Measurements from ENCODE around the gene CTSZ. TPM values are rescaled to one million over a fixed set of nuclear protein-coding genes. Genes with fewer than 3 reads are reported as not detected.

The CTSZ gene
- total RNA-seq, 1 experiment from 2014 or later, result 37.6 TPM

- no peak overlapping the region for H3K27ac Mint-ChIP-seq
- Histone ChIP-seq H3K27me3 (ENCODE audit: insufficient read depth, low read length) (no peaks in the 10 kb centered on the region), H2BK15ac (ENCODE audit: low read depth, low read length) (no peak overlapping the region), H3K56ac (ENCODE audit: insufficient read length, low read depth, low read length) (no peak overlapping the region), H3K14ac (ENCODE audit: insufficient read depth, low read length) (no peak overlapping the region), H4K20me1 (ENCODE audit: control insufficient read depth, insufficient read depth, insufficient read length) (no peaks in the 10 kb centered on the region), H2AFZ (ENCODE audit: low read length) (no peak overlapping the region), H3K79me1 (ENCODE audit: insufficient read depth, low read depth, low read length, poor library complexity, severe bottlenecking) (no peaks in the 10 kb centered on the region), H3K4me1 (ENCODE audit: insufficient read depth, low read length) (no peaks in the 10 kb centered on the region), H3K27ac (ENCODE audit: insufficient read length, low read depth, low read length) (no peak overlapping the region), H3K18ac (ENCODE audit: insufficient read length, low read depth, low read length) (no peak overlapping the region), H3K23ac (ENCODE audit: insufficient read length, low read depth, low read length) (no peak overlapping the region), H3K4ac (ENCODE audit: low read depth, low read length) (no peak overlapping the region), H3K9ac (ENCODE audit: extremely low read depth, insufficient read length, low read length) (no peak overlapping the region), H2BK12ac (ENCODE audit: insufficient read length, low read depth, low read length) (no peak overlapping the region), H2BK20ac (ENCODE audit: low read depth, low read length, poor library complexity, severe bottlenecking) (no peak overlapping the region), H3K4me2 (ENCODE audit: insufficient read depth, insufficient read length, low read length) (no peak overlapping the region), H4K5ac (ENCODE audit: insufficient read length, low read depth, low read length) (no peak overlapping the region), H3T11ph (ENCODE audit: low read length) (no peak overlapping the region), H3K79me2 (ENCODE audit: insufficient read depth, low read length) (no peaks in the 10 kb centered on the region), H2BK5ac (ENCODE audit: insufficient read length, low read length) (no peak overlapping the region), H2AK5ac (ENCODE audit: insufficient read length, low read length) (no peak overlapping the region), H4K8ac (replicated peaks; ENCODE audit: insufficient read length, low read depth, low read length) (no peak overlapping the region), H2BK120ac (ENCODE audit: low read depth, low read length, poor library complexity, severe bottlenecking) (no peak overlapping the region), H4K91ac (ENCODE audit: insufficient read length, low read depth, low read length) (no peak overlapping the region), H3K9me3 (ENCODE audit: control insufficient read depth, low read depth, low read length) (no peaks in the 10 kb centered on the region), H3K23me2 (ENCODE audit: insufficient read length, low read depth, low read length, poor library complexity, severe bottlenecking) (peaks cover 3% of the 10 kb centered on the region)
- no peaks in the 10 kb centered on the region for H3K9me3 Mint-ChIP-seq
- peaks cover 0 to 16% (median 14%) of the 10 kb centered on the region in 3 experiments; a peak in 4 of 7 replicates for H3K36me3 Mint-ChIP-seq (ENCODE audit: insufficient read depth in 1 of 3, low read depth in 3 of 3)
- peaks cover 18% of the 10 kb centered on the region for H3K27me3 Mint-ChIP-seq (ENCODE audit: low read depth)
- WGBS (ENCODE audit: extremely low coverage, insufficient read length, low lambda C conversion rate), result no CpG with 5 or more reads among the region's 4 CpGs
- TF ChIP-seq CTCF (conservative IDR thresholded peaks at IDR 0.05), result no peak
- no peak overlapping the region for H3K4me3 Mint-ChIP-seq
- DNase-seq, result no peak
- H3K4me1 Mint-ChIP-seq, result peaks cover 13 to 14% of the 10 kb centered on the region in 2 experiments
These were observed 2.6 kb downstream of the CTSZ start for GRCh38 chr20:59004493-59004762.

Data from H9 (cell line).